Progenitor cell of endocrine pancreas (in vitro differentiated cells): ENCODE results near the gene ITLN1. TPM values are rescaled to one million over a fixed set of nuclear protein-coding genes. Genes with fewer than 3 reads are reported as not detected.
"Not testable (repeated sequence)": the region's sequence is repeated elsewhere in the genome, so short reads cannot be mapped to it uniquely, and the experiment has no call there.

Experiments used
- DNase-seq: peaks from one replicate; pipeline ENCODE4 v3.0.0; 2021; ENCODE audit warnings: low spot score; ENCODE audit not compliant: unreplicated experiment
- H3K27ac Mint-ChIP-seq: 2 replicates; pipeline ENCODE4 v1.8.0; 2021; ENCODE audit warnings: mild to moderate bottlenecking, moderate library complexity, mixed read lengths
- H3K27me3 Mint-ChIP-seq: 2 replicates; pipeline ENCODE4 v1.8.0; 2021; ENCODE audit warnings: mixed read lengths
- H3K36me3 Mint-ChIP-seq: 2 replicates; pipeline ENCODE4 v1.8.0; 2022; ENCODE audit warnings: mixed read lengths; ENCODE audit not compliant: insufficient read depth
- H3K4me1 Mint-ChIP-seq: 2 replicates; pipeline ENCODE4 v1.8.0; 2021; ENCODE audit warnings: low read depth, mixed read lengths
- H3K4me3 Mint-ChIP-seq: 2 replicates; pipeline ENCODE4 v1.8.0; 2021; ENCODE audit warnings: low read depth, mild to moderate bottlenecking, moderate library complexity, mixed read lengths
- H3K9me3 Mint-ChIP-seq: 2 replicates; pipeline ENCODE4 v1.8.0; 2021; ENCODE audit warnings: low read depth, mixed read lengths
- total RNA-seq: library from RNA; stranded (reverse); gene quantifications from 2 replicates; pipeline ENCODE4 v1.2.1, GENCODE V29; 2021
- TF ChIP-seq, protein P1 (sequence below): fragments of 200-600 bp; sonication (generic); IDR thresholded peaks from one replicate; pipeline ENCODE4 v1.5.0; 2021; ENCODE audit warnings: antibody characterized with exemption, mild to moderate bottlenecking; ENCODE audit not compliant: unreplicated experiment

The ITLN1 gene
- total RNA-seq, 1 donor from 2014 or later = not detected

GRCh38 chr1:160880216-160880615, 4.8 kb downstream of the ITLN1 start:
- TF ChIP-seq, protein P1, sequence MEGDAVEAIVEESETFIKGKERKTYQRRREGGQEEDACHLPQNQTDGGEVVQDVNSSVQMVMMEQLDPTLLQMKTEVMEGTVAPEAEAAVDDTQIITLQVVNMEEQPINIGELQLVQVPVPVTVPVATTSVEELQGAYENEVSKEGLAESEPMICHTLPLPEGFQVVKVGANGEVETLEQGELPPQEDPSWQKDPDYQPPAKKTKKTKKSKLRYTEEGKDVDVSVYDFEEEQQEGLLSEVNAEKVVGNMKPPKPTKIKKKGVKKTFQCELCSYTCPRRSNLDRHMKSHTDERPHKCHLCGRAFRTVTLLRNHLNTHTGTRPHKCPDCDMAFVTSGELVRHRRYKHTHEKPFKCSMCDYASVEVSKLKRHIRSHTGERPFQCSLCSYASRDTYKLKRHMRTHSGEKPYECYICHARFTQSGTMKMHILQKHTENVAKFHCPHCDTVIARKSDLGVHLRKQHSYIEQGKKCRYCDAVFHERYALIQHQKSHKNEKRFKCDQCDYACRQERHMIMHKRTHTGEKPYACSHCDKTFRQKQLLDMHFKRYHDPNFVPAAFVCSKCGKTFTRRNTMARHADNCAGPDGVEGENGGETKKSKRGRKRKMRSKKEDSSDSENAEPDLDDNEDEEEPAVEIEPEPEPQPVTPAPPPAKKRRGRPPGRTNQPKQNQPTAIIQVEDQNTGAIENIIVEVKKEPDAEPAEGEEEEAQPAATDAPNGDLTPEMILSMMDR = no peak
- Mint-ChIP-seq H3K27me3 (no peaks in the 10 kb centered on the region), H3K36me3 (no peaks in the 10 kb centered on the region), H3K27ac (no peak overlapping the region), H3K4me3 (no peak overlapping the region), H3K9me3 (no peaks in the 10 kb centered on the region), H3K4me1 (peaks cover 8% of the 10 kb centered on the region)
- DNase-seq = no peak

GRCh38 chr1:160879056-160879455, 5.9 kb downstream of the ITLN1 start:
- no peak for DNase-seq

DNA sequence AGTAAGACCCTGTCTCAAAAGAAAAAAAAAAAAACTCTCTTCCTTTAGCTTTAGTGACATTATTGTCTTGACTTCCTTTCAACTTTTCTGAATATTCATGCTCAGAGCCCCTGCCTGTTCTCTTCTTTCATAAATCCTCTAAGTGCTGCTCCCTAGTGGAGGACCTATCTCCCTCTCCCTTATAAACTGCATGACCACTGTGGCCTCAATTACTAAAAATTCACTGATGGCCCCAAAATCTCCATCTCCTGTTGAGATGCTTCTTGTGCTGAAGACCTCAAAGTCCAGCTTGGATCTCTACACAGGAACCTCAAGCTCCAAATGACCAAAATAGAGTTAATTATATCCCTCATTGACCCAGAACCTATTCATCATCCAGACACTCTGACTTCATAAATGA, 7.8 kb downstream of the ITLN1 start:
- Mint-ChIP-seq H3K4me3 (no peak overlapping the region), H3K9me3 (peaks cover 3% of the 10 kb centered on the region), H3K27me3 (no peaks in the 10 kb centered on the region), H3K4me1 (peaks cover 6% of the 10 kb centered on the region), H3K36me3 (no peaks in the 10 kb centered on the region), H3K27ac (peak overlapping the region; percentile 19)
- DNase-seq = no peak
- TF ChIP-seq, protein P1 = no peak

More at GRCh38 chr1:160879056-160879455, 5.9 kb downstream of the ITLN1 start:
- Mint-ChIP-seq H3K27me3 (no peaks in the 10 kb centered on the region), H3K9me3 (no peaks in the 10 kb centered on the region), H3K27ac (no peak overlapping the region), H3K4me3 (no peak overlapping the region), H3K4me1 (peaks cover 12% of the 10 kb centered on the region), H3K36me3 (no peaks in the 10 kb centered on the region)
- TF ChIP-seq, protein P1 = no peak

- H3K4me3 Mint-ChIP-seq = no peak overlapping the region
- peaks cover 6% of the 10 kb centered on the region for H3K4me1 Mint-ChIP-seq
- peaks cover 3% of the 10 kb centered on the region for H3K9me3 Mint-ChIP-seq
- DNase-seq = no peak
- TF ChIP-seq, protein P1 = no peak
- H3K36me3 Mint-ChIP-seq = no peaks in the 10 kb centered on the region
- H3K27me3 Mint-ChIP-seq = no peaks in the 10 kb centered on the region
- no peak overlapping the region for H3K27ac Mint-ChIP-seq
Measured at GRCh38 chr1:160876311-160876710, 8.7 kb downstream of the ITLN1 start.

GRCh38 chr1:160875591-160875990, 9.4 kb downstream of the ITLN1 start:
- H3K9me3 Mint-ChIP-seq, H3K4me1 Mint-ChIP-seq, H3K4me3 Mint-ChIP-seq, DNase-seq, H3K27me3 Mint-ChIP-seq, H3K36me3 Mint-ChIP-seq, H3K27ac Mint-ChIP-seq: not testable (repeated sequence)

DNA sequence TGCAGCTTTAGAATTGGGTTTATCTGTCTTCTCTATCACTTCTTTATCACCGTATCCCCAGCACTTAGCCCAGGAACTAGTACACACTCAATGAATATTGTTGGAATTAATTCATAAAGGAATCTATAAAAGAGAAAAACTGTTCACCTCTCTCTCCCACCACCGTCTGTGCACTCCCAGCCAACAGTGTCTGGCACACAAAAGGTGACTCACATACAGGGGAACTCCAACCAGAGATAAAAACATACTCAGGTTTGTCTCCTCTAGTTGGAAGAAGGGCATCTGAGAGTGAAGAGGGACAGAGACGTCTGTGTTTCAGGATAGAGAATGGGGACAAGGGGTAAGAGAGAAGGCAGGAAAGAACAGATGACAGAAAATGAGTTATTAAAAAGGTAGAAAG, 10.0 kb downstream of the ITLN1 start:
- no peak for DNase-seq
- Mint-ChIP-seq H3K36me3 (no peaks in the 10 kb centered on the region), H3K27me3 (no peaks in the 10 kb centered on the region), H3K27ac (no peak overlapping the region), H3K4me3 (no peak overlapping the region), H3K4me1 (peaks cover 6% of the 10 kb centered on the region), H3K9me3 (peaks cover 3% of the 10 kb centered on the region)
- TF ChIP-seq, protein P1 = no peak
